OCI-M1 (cell line): ENCODE data around the gene CCDC60.

Experiments used
- DNase-seq: peaks from one replicate; lab custom pipeline; 2025; lab: John Stamatoyannopoulos, UW

Gene CCDC60

DNA sequence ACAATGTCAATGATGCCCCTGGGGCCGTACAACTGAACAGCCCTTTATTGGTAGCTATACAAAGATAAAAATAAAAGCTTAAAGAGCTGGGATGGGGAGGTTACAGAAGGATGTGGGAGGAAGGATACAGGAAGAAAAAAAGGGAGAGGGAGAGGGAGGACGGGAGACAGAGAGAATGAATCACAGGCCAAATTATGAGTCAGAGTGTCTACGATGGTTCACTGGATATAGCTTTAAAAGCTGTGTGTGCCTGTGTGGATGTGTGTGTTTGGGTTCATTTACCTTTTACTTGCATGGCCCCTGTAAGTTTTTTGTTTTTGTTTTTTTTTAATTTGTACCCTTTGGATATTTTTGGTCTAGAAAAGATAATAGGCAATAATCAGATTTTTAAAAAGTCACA, 111.9 kb downstream of the CCDC60 start:
- DNase-seq: no peak

DNA sequence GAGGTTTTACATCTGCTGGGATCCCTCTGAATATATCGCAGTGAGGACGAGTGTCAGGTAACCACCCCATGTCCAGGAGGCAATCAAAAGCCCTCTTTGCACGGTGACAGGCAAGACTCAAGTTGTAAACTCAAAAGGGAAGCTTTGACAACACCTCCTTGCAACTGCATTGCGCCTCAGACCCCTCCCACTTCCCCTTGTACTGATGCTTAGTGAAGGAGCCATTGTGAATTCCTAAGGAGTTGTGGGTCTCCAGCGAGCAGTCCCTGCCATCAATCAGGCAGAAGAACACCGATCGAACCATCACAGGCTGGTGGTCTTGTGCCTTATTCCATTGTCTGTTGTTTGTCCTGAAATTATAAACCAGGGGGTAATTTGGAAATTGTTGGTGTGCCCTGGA, 112.6 kb downstream of the CCDC60 start:
- DNase-seq: no peak

DNA sequence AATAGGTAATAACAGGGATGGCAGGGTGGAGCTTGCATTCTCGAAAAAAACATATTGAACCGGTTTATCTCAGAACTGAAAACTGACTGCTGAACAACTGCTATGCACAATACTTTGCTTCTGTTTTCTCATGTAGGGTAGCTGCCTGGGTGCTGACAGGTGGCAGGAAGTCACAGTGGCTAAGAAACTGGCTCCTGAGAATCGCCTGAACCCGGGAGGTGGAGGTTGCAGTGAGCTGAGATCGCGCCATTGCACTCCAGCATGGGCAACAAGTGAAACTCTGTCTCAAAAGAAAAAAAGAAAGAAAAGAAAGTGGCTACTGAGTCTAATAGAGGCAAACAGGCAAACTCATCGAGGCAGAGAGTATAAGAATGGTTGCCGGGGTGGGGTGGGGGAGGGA, 113.1 kb downstream of the CCDC60 start:
- DNase-seq: no peak

DNA sequence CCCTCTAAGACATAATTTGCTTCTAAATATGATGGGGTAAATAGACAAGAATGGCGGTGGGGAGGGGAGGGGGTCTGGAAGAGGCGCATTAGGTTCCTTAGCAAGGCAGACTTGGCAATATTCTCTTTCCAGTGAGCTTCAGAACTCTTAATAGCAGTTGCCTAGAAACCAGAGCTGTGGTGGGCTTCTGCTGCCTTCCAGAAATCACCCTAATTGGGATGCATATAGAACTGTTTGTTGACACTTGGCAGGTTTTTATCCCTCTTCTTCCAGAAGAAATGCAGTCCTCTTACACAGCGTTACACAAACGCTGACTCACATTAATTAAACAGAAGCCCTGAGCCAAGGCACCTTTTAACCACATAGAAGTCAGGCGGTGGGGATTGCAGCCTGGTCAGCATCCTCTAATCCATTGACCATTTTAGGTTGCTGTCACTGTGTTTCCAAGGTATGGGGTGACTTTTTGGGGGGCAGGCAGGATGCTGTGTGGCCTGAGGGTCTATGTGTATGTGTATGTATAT, 114.1 kb downstream of the CCDC60 start:
- DNase-seq: no peak

DNA sequence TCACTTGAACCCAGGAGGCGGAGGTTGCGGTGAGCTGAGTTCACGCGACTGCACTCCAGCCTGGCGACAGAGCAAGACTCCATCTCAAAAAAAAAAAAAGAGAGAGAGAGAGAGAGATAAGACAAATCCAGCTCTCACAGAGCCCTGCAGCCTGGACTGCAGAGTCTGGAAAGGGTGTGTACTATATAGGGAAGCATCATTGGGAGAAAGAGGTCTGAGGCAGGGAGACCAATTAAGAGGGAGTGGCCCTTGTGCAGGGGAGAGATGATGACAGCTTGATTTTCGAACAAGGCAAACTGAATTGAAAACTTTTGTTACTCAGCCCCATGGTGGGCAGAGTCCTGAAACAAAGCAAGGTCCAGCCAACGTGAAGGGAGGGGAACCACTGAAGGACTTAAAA, 116.2 kb downstream of the CCDC60 start:
- DNase-seq: no peak

- DNase-seq: no peak
Observed at GRCh38 chr12:119456824-119457223, 122.3 kb downstream of the CCDC60 start.

- DNase-seq: no peak
Observed at GRCh38 chr12:119457271-119457670, 122.7 kb downstream of the CCDC60 start.

DNA sequence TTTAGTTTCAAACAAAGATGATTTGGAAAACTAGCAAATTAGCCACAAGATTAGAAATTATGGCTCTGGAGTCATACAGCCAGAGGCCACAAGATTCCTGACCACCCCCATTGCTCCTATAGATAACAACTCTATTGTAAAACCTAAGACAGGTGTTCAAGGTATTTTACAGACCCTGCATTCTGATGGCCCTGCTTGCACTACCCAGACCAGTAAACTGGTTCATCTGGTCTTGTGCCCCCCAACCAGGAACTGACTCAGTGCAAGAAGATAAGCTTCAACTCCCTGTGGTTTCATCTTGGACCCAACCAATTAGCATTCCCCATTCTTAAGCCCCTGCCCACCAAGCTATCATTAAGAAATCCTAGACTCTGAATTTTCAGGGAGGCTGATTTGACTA, 125.0 kb downstream of the CCDC60 start:
- DNase-seq: no peak

- no peak for DNase-seq
Observed at GRCh38 chr12:119460876-119461275, 126.3 kb downstream of the CCDC60 start.

- DNase-seq: no peak
Observed at GRCh38 chr12:119461636-119462214, 127.2 kb downstream of the CCDC60 start.

DNA sequence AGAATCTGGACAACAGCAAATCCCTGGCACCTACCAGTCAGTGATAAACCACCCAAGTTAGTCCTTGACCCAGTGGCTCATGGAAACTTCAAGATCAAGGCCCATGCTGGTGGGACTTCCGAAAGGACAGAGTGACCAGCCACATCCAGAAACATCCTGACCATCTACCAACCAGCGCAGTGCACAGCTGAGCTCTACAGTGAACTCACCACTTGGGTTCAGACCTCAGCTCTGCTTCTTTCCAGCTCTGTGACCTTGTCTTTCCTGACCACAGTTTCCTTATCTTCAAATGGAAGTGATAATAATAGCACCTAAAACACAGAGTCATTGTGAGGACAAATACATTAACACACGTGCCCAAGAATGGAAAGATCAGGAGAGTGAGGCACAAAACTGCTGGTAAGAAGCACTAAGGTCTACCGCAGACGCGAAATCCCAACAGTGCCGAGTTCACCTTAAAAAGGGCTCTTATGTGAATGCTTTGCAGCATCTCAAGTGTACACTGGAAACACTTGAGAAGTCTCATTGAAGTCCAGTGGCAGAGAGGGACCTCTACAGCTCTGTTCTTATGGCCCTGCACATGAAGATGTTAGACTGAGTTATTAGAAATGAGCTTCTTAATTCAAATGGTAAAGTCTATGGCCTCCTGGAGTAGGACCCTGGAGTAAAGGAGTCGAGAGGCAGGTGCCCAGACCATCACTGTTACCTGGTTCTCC, 128.8 kb downstream of the CCDC60 start:
- no peak for DNase-seq

DNA sequence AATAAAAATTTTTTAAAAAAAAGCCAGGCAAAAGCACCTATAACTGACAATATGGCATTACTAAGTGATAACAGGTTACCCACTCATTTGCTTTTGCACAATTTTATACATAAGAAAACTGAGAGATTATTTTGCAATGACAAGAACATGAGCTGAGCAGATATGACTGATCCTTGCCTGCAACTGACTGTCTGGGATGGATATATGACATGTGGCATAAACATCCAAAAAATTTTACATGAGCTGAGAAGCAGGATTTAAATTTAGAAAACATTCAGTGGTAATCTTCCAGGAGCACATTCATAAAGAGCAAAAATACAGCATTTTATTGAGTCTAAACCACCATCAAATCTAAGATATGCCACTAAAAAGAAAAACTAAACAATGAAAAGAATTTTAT, 133.8 kb downstream of the CCDC60 start:
- no peak for DNase-seq

- no peak for DNase-seq
Observed at GRCh38 chr12:119475650-119476049, 141.1 kb downstream of the CCDC60 start.

GRCh38 chr12:119476951-119477350, 142.4 kb downstream of the CCDC60 start:
- no peak for DNase-seq

GRCh38 chr12:119479121-119479561, 144.6 kb downstream of the CCDC60 start:
- DNase-seq: no peak

DNA sequence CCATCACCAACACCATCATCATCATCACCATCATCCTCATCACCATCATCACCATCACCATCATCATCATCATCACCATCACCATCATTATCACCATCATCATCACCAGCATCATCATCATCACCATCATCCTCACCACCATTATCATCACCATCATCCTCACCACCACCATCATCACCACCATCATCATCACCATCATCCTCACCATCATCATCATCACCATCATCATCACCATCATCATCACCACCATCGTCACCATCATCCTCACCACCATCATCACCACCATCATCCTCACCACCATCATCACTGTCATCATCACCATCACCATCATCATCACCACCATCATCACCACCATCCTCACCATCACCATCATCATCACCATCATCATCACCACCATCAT, 146.0 kb downstream of the CCDC60 start:
- DNase-seq: no peak

GRCh38 chr12:119486599-119487154, 152.1 kb downstream of the CCDC60 start:
- no peak for DNase-seq

GRCh38 chr12:119491814-119492213, 157.3 kb downstream of the CCDC60 start:
- no peak for DNase-seq

DNA sequence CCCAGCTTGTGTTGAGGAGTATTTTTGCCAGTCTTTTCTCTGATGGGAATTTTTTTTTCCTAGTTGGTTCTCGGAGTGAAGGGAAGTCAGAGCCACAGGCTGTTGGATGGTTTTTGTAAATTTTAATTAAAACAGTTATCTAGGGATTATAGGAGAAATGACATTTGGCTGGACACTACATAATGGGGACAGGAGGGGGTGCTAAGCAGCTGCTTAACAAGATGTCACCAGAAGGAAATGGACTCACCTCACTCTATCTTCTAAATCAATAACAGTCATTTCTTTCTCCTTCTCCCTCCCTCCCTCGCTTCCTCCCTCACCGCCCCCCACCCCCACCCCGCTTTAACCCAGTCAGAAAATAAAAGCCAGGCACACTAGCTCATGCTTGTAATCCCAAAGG, 165.7 kb downstream of the CCDC60 start:
- DNase-seq: no peak

- no peak for DNase-seq
Observed at GRCh38 chr12:119501052-119501451, 166.5 kb downstream of the CCDC60 start.

DNA sequence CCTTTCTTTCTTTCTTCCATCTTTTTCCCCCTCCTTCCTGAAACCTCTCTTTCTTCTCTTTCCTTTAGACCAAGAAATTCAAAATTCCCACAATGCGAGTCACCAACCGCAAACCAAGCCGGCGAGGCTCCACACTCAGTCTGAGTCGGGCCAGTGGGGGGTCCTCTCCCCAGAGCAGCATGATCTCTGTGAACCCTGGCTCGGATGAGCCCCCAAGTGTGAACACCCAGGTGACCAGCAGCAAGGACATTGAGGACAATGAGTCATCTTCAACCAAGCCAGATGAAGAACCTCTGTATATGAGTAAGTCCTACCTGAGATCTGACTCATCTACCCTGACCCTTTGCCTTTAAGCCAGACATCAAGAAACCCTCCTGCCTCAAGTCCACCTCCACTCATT, 170.5 kb downstream of the CCDC60 start:
- DNase-seq: no peak

GRCh38 chr12:119512772-119513497, 178.4 kb downstream of the CCDC60 start:
- peak; percentile 33 for DNase-seq

DNA sequence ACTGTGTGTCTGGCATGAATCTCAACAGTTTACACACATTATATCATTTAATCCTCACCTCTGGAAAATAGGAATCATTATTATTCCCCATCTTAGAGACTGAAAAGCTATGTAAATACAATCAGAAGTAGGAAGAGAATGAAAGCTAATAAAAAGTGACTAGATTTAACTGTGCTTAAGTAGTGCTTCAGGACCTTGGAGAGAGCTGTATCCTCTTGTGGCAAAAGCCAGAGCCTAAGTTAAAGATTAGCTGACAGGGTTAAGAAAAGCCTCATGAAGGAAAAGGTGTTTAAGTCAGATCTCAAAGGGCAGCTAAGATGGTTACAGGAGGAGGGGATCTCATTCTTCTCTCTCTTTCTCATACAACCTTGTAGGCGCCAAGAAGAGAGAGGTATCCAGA, 193.7 kb downstream of the CCDC60 start:
- peak; percentile 18 for DNase-seq
